Measurements from ENCODE around the gene OR5D16.

OR5D16 gene

GRCh38 chr11:55819330-55819729, 19.2 kb upstream of the OR5D16 start, which contains the start of gene OR5D18:
TSS of gene OR5D18 (plus strand) at chr11:55819630. CDS start at chr11:55819630, 0 bp downstream.
- no peak within 1 kb of the TSS for H3K4me3 ChIP-seq (ENCODE audit: low read length)
- no peak within 1 kb of the TSS for H3K27ac ChIP-seq (ENCODE audit: low read depth, low read length)
- no peaks in the 10 kb centered on the region for H3K36me3 ChIP-seq (ENCODE audit: control insufficient read depth, insufficient read depth, low read length)
- H2BK15ac ChIP-seq (replicated peaks; ENCODE audit: low read depth), result no peak within 1 kb of the TSS
- H3K4me2 ChIP-seq (ENCODE audit: low read length), result no peak within 1 kb of the TSS
- no peak within 1 kb of the TSS for H3K4ac ChIP-seq (ENCODE audit: low read depth, low read length)
- no peaks in the 10 kb centered on the region for H3K4me1 ChIP-seq (ENCODE audit: control insufficient read depth, low read depth, low read length)
- no peak within 1 kb of the TSS for H2BK120ac ChIP-seq (ENCODE audit: low read depth, low read length)
- no peak within 1 kb of the TSS for H3K23ac ChIP-seq (ENCODE audit: low read length)
- H3K18ac ChIP-seq (ENCODE audit: low read length), result no peak within 1 kb of the TSS
- H3K9ac ChIP-seq (ENCODE audit: low read length), result no peak within 1 kb of the TSS
- no peak within 1 kb of the TSS for H4K8ac ChIP-seq (ENCODE audit: low read depth, low read length)
- H4K5ac ChIP-seq (ENCODE audit: low read length), result no peak within 1 kb of the TSS
- no peak within 1 kb of the TSS for H2AK5ac ChIP-seq (ENCODE audit: low read length)
- no peak for DNase-seq
- no peak within 1 kb of the TSS for H3K56ac ChIP-seq (ENCODE audit: low read length)
- no CpG with 5 or more reads among the region's 5 CpGs for WGBS (ENCODE audit: extremely low coverage, insufficient coverage, low lambda C conversion rate)
- no peaks in the 10 kb centered on the region for H3K79me2 ChIP-seq (ENCODE audit: control insufficient read depth, insufficient read depth, low read length)
- no peaks in the 10 kb centered on the region for H3K27me3 ChIP-seq (ENCODE audit: insufficient read depth, low read length, poor library complexity)
- H3K79me1 ChIP-seq (ENCODE audit: low read length), result no peaks in the 10 kb centered on the region
- no peak within 1 kb of the TSS for H2BK5ac ChIP-seq (ENCODE audit: low read length)

- H3K18ac ChIP-seq (ENCODE audit: low read length), result no peak within 1 kb of the TSS
- H4K5ac ChIP-seq (ENCODE audit: low read length), result no peak within 1 kb of the TSS
- H3K4ac ChIP-seq (ENCODE audit: low read depth, low read length), result no peak within 1 kb of the TSS
- no peak within 1 kb of the TSS for H3K4me2 ChIP-seq (ENCODE audit: low read length)
- no peak within 1 kb of the TSS for H3K56ac ChIP-seq (ENCODE audit: low read length)
- no peaks in the 10 kb centered on the region for H3K79me2 ChIP-seq (ENCODE audit: control insufficient read depth, insufficient read depth, low read length)
- DNase-seq, result no peak
- no peak within 1 kb of the TSS for H2AK5ac ChIP-seq (ENCODE audit: low read length)
- H2BK5ac ChIP-seq (ENCODE audit: low read length), result no peak within 1 kb of the TSS
- no peak within 1 kb of the TSS for H3K4me3 ChIP-seq (ENCODE audit: low read length)
- H3K36me3 ChIP-seq (ENCODE audit: control insufficient read depth, insufficient read depth, low read length), result no peaks in the 10 kb centered on the region
- H3K23ac ChIP-seq (ENCODE audit: low read length), result no peak within 1 kb of the TSS
- H3K9ac ChIP-seq (ENCODE audit: low read length), result no peak within 1 kb of the TSS
- H3K27ac ChIP-seq (ENCODE audit: low read depth, low read length), result no peak within 1 kb of the TSS
- no peaks in the 10 kb centered on the region for H3K79me1 ChIP-seq (ENCODE audit: low read length)
- no peak within 1 kb of the TSS for H4K8ac ChIP-seq (ENCODE audit: low read depth, low read length)
- H2BK120ac ChIP-seq (ENCODE audit: low read depth, low read length), result no peak within 1 kb of the TSS
- H3K4me1 ChIP-seq (ENCODE audit: control insufficient read depth, low read depth, low read length), result no peaks in the 10 kb centered on the region
- no peaks in the 10 kb centered on the region for H3K27me3 ChIP-seq (ENCODE audit: insufficient read depth, low read length, poor library complexity)
- no peak within 1 kb of the TSS for H2BK15ac ChIP-seq (replicated peaks; ENCODE audit: low read depth)
Observed at GRCh38 chr11:55826919-55827318, 11.6 kb upstream of the OR5D16 start, which contains the start of gene OR5L2. TSS of gene OR5L2 (plus strand) at chr11:55827219. CDS start at chr11:55827219, 0 bp downstream.

GRCh38 chr11:55847453-55847852, 8.9 kb downstream of the OR5D16 start:
- Histone ChIP-seq H3K79me2 (ENCODE audit: control insufficient read depth, insufficient read depth, low read length) (no peaks in the 10 kb centered on the region), H3K27me3 (ENCODE audit: insufficient read depth, low read length, poor library complexity) (no peaks in the 10 kb centered on the region), H2AK5ac (ENCODE audit: low read length) (no peak overlapping the region), H2BK5ac (ENCODE audit: low read length) (no peak overlapping the region), H3K9ac (ENCODE audit: low read length) (no peak overlapping the region), H3K4ac (ENCODE audit: low read depth, low read length) (no peak overlapping the region), H3K18ac (ENCODE audit: low read length) (no peak overlapping the region), H3K56ac (ENCODE audit: low read length) (no peak overlapping the region), H3K79me1 (ENCODE audit: low read length) (no peaks in the 10 kb centered on the region), H4K5ac (ENCODE audit: low read length) (no peak overlapping the region), H3K23ac (ENCODE audit: low read length) (no peak overlapping the region), H3K4me2 (ENCODE audit: low read length) (no peak overlapping the region), H3K4me3 (ENCODE audit: low read length) (no peak overlapping the region), H2BK120ac (ENCODE audit: low read depth, low read length) (no peak overlapping the region), H4K8ac (ENCODE audit: low read depth, low read length) (no peak overlapping the region), H3K27ac (ENCODE audit: low read depth, low read length) (no peak overlapping the region), H3K4me1 (ENCODE audit: control insufficient read depth, low read depth, low read length) (no peaks in the 10 kb centered on the region), H2BK15ac (replicated peaks; ENCODE audit: low read depth) (no peak overlapping the region), H3K36me3 (ENCODE audit: control insufficient read depth, insufficient read depth, low read length) (no peaks in the 10 kb centered on the region)
- no peak for DNase-seq
- WGBS (ENCODE audit: extremely low coverage, insufficient coverage, low lambda C conversion rate), result no CpG with 5 or more reads among the region's 2 CpGs

GRCh38 chr11:55849037-55849436, 10.5 kb downstream of the OR5D16 start:
- Histone ChIP-seq H3K4me3 (ENCODE audit: low read length) (no peak overlapping the region), H3K18ac (ENCODE audit: low read length) (no peak overlapping the region)

GRCh38 chr11:55852141-55852540, 13.6 kb downstream of the OR5D16 start:
- H3K56ac ChIP-seq (ENCODE audit: low read length), result no peak overlapping the region
- no peaks in the 10 kb centered on the region for H3K27me3 ChIP-seq (ENCODE audit: insufficient read depth, low read length, poor library complexity)
- H3K79me2 ChIP-seq (ENCODE audit: control insufficient read depth, insufficient read depth, low read length), result no peaks in the 10 kb centered on the region
- H2BK120ac ChIP-seq (ENCODE audit: low read depth, low read length), result no peak overlapping the region
- WGBS (ENCODE audit: extremely low coverage, insufficient coverage, low lambda C conversion rate), result no CpG with 5 or more reads among the region's 1 CpG
- no peak overlapping the region for H3K9ac ChIP-seq (ENCODE audit: low read length)
- no peaks in the 10 kb centered on the region for H3K36me3 ChIP-seq (ENCODE audit: control insufficient read depth, insufficient read depth, low read length)
- no peaks in the 10 kb centered on the region for H3K79me1 ChIP-seq (ENCODE audit: low read length)
- H3K23ac ChIP-seq (ENCODE audit: low read length), result no peak overlapping the region
- no peak overlapping the region for H2BK5ac ChIP-seq (ENCODE audit: low read length)
- H2BK15ac ChIP-seq (replicated peaks; ENCODE audit: low read depth), result no peak overlapping the region
- DNase-seq, result no peak
- no peak overlapping the region for H3K27ac ChIP-seq (ENCODE audit: low read depth, low read length)
- H4K5ac ChIP-seq (ENCODE audit: low read length), result no peak overlapping the region
- H3K4ac ChIP-seq (ENCODE audit: low read depth, low read length), result no peak overlapping the region
- H3K4me3 ChIP-seq (ENCODE audit: low read length), result no peak overlapping the region
- no peak overlapping the region for H2AK5ac ChIP-seq (ENCODE audit: low read length)
- no peak overlapping the region for H3K18ac ChIP-seq (ENCODE audit: low read length)
- H4K8ac ChIP-seq (ENCODE audit: low read depth, low read length), result no peak overlapping the region
- no peaks in the 10 kb centered on the region for H3K4me1 ChIP-seq (ENCODE audit: control insufficient read depth, low read depth, low read length)
- H3K4me2 ChIP-seq (ENCODE audit: low read length), result no peak overlapping the region

More at GRCh38 chr11:55849037-55849436, 10.5 kb downstream of the OR5D16 start:
- Histone ChIP-seq H3K4me1 (ENCODE audit: control insufficient read depth, low read depth, low read length) (no peaks in the 10 kb centered on the region), H2BK15ac (replicated peaks; ENCODE audit: low read depth) (no peak overlapping the region), H3K56ac (ENCODE audit: low read length) (no peak overlapping the region), H3K27ac (ENCODE audit: low read depth, low read length) (no peak overlapping the region), H3K9ac (ENCODE audit: low read length) (no peak overlapping the region), H3K36me3 (ENCODE audit: control insufficient read depth, insufficient read depth, low read length) (no peaks in the 10 kb centered on the region), H2BK5ac (ENCODE audit: low read length) (no peak overlapping the region), H3K79me2 (ENCODE audit: control insufficient read depth, insufficient read depth, low read length) (no peaks in the 10 kb centered on the region), H4K5ac (ENCODE audit: low read length) (no peak overlapping the region), H4K8ac (ENCODE audit: low read depth, low read length) (no peak overlapping the region), H2AK5ac (ENCODE audit: low read length) (no peak overlapping the region), H3K4ac (ENCODE audit: low read depth, low read length) (no peak overlapping the region), H3K23ac (ENCODE audit: low read length) (no peak overlapping the region), H3K4me2 (ENCODE audit: low read length) (no peak overlapping the region), H3K79me1 (ENCODE audit: low read length) (no peaks in the 10 kb centered on the region), H3K27me3 (ENCODE audit: insufficient read depth, low read length, poor library complexity) (no peaks in the 10 kb centered on the region), H2BK120ac (ENCODE audit: low read depth, low read length) (no peak overlapping the region)
- DNase-seq, result no peak

- Histone ChIP-seq H3K4me2 (ENCODE audit: low read length) (no peak overlapping the region), H3K36me3 (ENCODE audit: control insufficient read depth, insufficient read depth, low read length) (no peaks in the 10 kb centered on the region), H3K56ac (ENCODE audit: low read length) (no peak overlapping the region), H4K5ac (ENCODE audit: low read length) (no peak overlapping the region), H3K4me1 (ENCODE audit: control insufficient read depth, low read depth, low read length) (no peaks in the 10 kb centered on the region), H2BK120ac (ENCODE audit: low read depth, low read length) (no peak overlapping the region), H4K8ac (ENCODE audit: low read depth, low read length) (no peak overlapping the region), H3K4me3 (ENCODE audit: low read length) (no peak overlapping the region), H3K23ac (ENCODE audit: low read length) (no peak overlapping the region), H2AK5ac (ENCODE audit: low read length) (no peak overlapping the region), H3K27me3 (ENCODE audit: insufficient read depth, low read length, poor library complexity) (no peaks in the 10 kb centered on the region), H2BK15ac (replicated peaks; ENCODE audit: low read depth) (no peak overlapping the region), H3K9ac (ENCODE audit: low read length) (no peak overlapping the region), H2BK5ac (ENCODE audit: low read length) (no peak overlapping the region), H3K18ac (ENCODE audit: low read length) (no peak overlapping the region), H3K79me1 (ENCODE audit: low read length) (no peaks in the 10 kb centered on the region), H3K27ac (ENCODE audit: low read depth, low read length) (no peak overlapping the region), H3K4ac (ENCODE audit: low read depth, low read length) (no peak overlapping the region), H3K79me2 (ENCODE audit: control insufficient read depth, insufficient read depth, low read length) (no peaks in the 10 kb centered on the region)
- DNase-seq, result no peak
- WGBS (ENCODE audit: extremely low coverage, insufficient coverage, low lambda C conversion rate), result no CpG with 5 or more reads among the region's 1 CpG
Observed at GRCh38 chr11:55854704-55855103, 16.2 kb downstream of the OR5D16 start.
